Activated naive CD4-positive, alpha-beta T cell treated with anti-CD3 and anti-CD28 coated beads, Interleukin-2, amount 50 U/mL, for 72 hours (primary cell): ENCODE results near the gene NBAS. TPM values are rescaled to one million over a fixed set of nuclear protein-coding genes. Genes with fewer than 3 reads are reported as not detected.
A peak's percentile ranks its signal among the peaks of the same experiment; 100 is the strongest.
"Not testable (repeated sequence)": the region's sequence is repeated elsewhere in the genome, so short reads cannot be mapped to it uniquely, and the experiment has no call there.

Experiments
- ATAC-seq, 2 donors: fragments of 150-1000 bp; cut with Tn5 transposase; 2 replicates each; pipeline ENCODE4 v1.10.0; 2021; ENCODE audit warnings: mild to moderate bottlenecking in 2 of 2, moderate library complexity in 2 of 2
- DNase-seq, 2 donors: peaks; one replicate each; pipeline ENCODE4 v3.0.0; 2021 to 2022; ENCODE audit warnings: low spot score in 2 of 2
- H3K27ac Mint-ChIP-seq, 2 donors: one replicate each; pipeline ENCODE4 v1.8.0; 2022; ENCODE audit warnings: mild to moderate bottlenecking in 2 of 2, mixed read lengths in 2 of 2
- H3K36me3 Mint-ChIP-seq, 2 donors: one replicate each; pipeline ENCODE4 v1.8.0; 2022; ENCODE audit warnings: mixed read lengths in 2 of 2
- H3K9me3 Mint-ChIP-seq, 2 donors: one replicate each; pipeline ENCODE4 v1.8.0; 2022; ENCODE audit warnings: mixed read lengths in 2 of 2
- total RNA-seq, 2 donors: library from RNA; stranded (reverse); gene quantifications; one replicate each; pipeline ENCODE4 v1.2.3, GENCODE V29; 2022

Gene NBAS
- total RNA-seq, 2 donors from 2014 or later: 30.5 to 46.3 TPM

- Mint-ChIP-seq H3K36me3 (peaks cover 0 to 21% of the 10 kb centered on the region in 2 donors), H3K9me3 (no peaks in the 10 kb centered on the region), H3K27ac (no peak overlapping the region)
- no peak for DNase-seq
- ATAC-seq: no peak
Observed at GRCh38 chr2:15520346-15520745, 40.8 kb downstream of the NBAS start.

- not testable (repeated sequence) for H3K9me3 Mint-ChIP-seq, DNase-seq, H3K27ac Mint-ChIP-seq, ATAC-seq
- peaks cover 0 to 14% of the 10 kb centered on the region in 2 donors for H3K36me3 Mint-ChIP-seq
Observed at GRCh38 chr2:15518759-15519158, 42.4 kb downstream of the NBAS start.

- H3K9me3 Mint-ChIP-seq: no peaks in the 10 kb centered on the region
- H3K27ac Mint-ChIP-seq: no peak overlapping the region
- DNase-seq: no peak
- peaks cover 0 to 17% of the 10 kb centered on the region in 2 donors for H3K36me3 Mint-ChIP-seq
- no peak for ATAC-seq
Observed at GRCh38 chr2:15517793-15518192, 43.3 kb downstream of the NBAS start.

- Mint-ChIP-seq H3K27ac (no peak overlapping the region), H3K36me3 (peaks cover 6 to 23% of the 10 kb centered on the region in 2 donors), H3K9me3 (no peaks in the 10 kb centered on the region)
- ATAC-seq (peak in 1 of 2 donors; percentile 59), DNase-seq (no peak)
Observed at GRCh38 chr2:15511686-15512085, 49.4 kb downstream of the NBAS start.

GRCh38 chr2:15510552-15510951, 50.6 kb downstream of the NBAS start:
- no peaks in the 10 kb centered on the region for H3K9me3 Mint-ChIP-seq
- no peak for DNase-seq
- H3K27ac Mint-ChIP-seq: peak overlapping the region in 1 of 2 donors; percentile 32
- H3K36me3 Mint-ChIP-seq: peaks cover 6 to 19% of the 10 kb centered on the region in 2 donors
- no peak for ATAC-seq

GRCh38 chr2:15510131-15510530, 51.0 kb downstream of the NBAS start:
- DNase-seq: no peak
- Mint-ChIP-seq H3K9me3 (no peaks in the 10 kb centered on the region), H3K27ac (peak overlapping the region in 1 of 2 donors; percentile 32), H3K36me3 (peaks cover 6 to 21% of the 10 kb centered on the region in 2 donors)
- ATAC-seq: no peak

GRCh38 chr2:15507697-15508096, 53.4 kb downstream of the NBAS start:
- ATAC-seq: no peak
- DNase-seq: no peak
- H3K9me3 Mint-ChIP-seq: no peaks in the 10 kb centered on the region
- H3K36me3 Mint-ChIP-seq: peaks cover 12 to 22% of the 10 kb centered on the region in 2 donors
- H3K27ac Mint-ChIP-seq: no peak overlapping the region

GRCh38 chr2:15507061-15507460, 54.1 kb downstream of the NBAS start:
- ATAC-seq (no peak), DNase-seq (no peak)

GRCh38 chr2:15506229-15506819, 54.8 kb downstream of the NBAS start:
- Mint-ChIP-seq H3K9me3 (no peaks in the 10 kb centered on the region), H3K27ac (no peak overlapping the region), H3K36me3 (peaks cover 12 to 29% of the 10 kb centered on the region in 2 donors)
- DNase-seq (no peak), ATAC-seq (no peak)

More at GRCh38 chr2:15507061-15507460, 54.1 kb downstream of the NBAS start:
- H3K36me3 Mint-ChIP-seq: peaks cover 12 to 27% of the 10 kb centered on the region in 2 donors
- H3K9me3 Mint-ChIP-seq: no peaks in the 10 kb centered on the region
- no peak overlapping the region for H3K27ac Mint-ChIP-seq

- ATAC-seq (no peak), DNase-seq (no peak)
- no peak overlapping the region for H3K27ac Mint-ChIP-seq
- H3K9me3 Mint-ChIP-seq: no peaks in the 10 kb centered on the region
- H3K36me3 Mint-ChIP-seq: peaks cover 5 to 23% of the 10 kb centered on the region in 2 donors
Observed at GRCh38 chr2:15504882-15505663, 56.1 kb downstream of the NBAS start.

GRCh38 chr2:15499251-15499650, 61.9 kb downstream of the NBAS start:
- peaks cover 18 to 29% of the 10 kb centered on the region in 2 donors for H3K36me3 Mint-ChIP-seq
- H3K9me3 Mint-ChIP-seq, ATAC-seq, H3K27ac Mint-ChIP-seq, DNase-seq: not testable (repeated sequence)

- Mint-ChIP-seq H3K36me3 (peaks cover 17 to 29% of the 10 kb centered on the region in 2 donors), H3K9me3 (no peaks in the 10 kb centered on the region), H3K27ac (no peak overlapping the region)
- DNase-seq (no peak), ATAC-seq (no peak)
Observed at GRCh38 chr2:15498554-15498953, 62.6 kb downstream of the NBAS start.

GRCh38 chr2:15494877-15495276, 66.3 kb downstream of the NBAS start:
- no peak for ATAC-seq
- no peak for DNase-seq
- no peaks in the 10 kb centered on the region for H3K9me3 Mint-ChIP-seq
- peaks cover 12 to 16% of the 10 kb centered on the region in 2 donors for H3K36me3 Mint-ChIP-seq
- H3K27ac Mint-ChIP-seq: no peak overlapping the region

- DNase-seq (no peak), ATAC-seq (peak in 1 of 2 donors; percentile 22)
- H3K36me3 Mint-ChIP-seq: peaks cover 0 to 7% of the 10 kb centered on the region in 2 donors
- H3K9me3 Mint-ChIP-seq: no peaks in the 10 kb centered on the region
- H3K27ac Mint-ChIP-seq: peak overlapping the region in 1 of 2 donors; percentile 39
Observed at GRCh38 chr2:15492773-15493325, 68.3 kb downstream of the NBAS start.

GRCh38 chr2:15486770-15487169, 74.4 kb downstream of the NBAS start:
- ATAC-seq: no peak
- H3K9me3 Mint-ChIP-seq: no peaks in the 10 kb centered on the region
- peaks cover 9 to 11% of the 10 kb centered on the region in 2 donors for H3K36me3 Mint-ChIP-seq
- no peak overlapping the region for H3K27ac Mint-ChIP-seq
- DNase-seq: no peak

GRCh38 chr2:15485949-15486348, 75.2 kb downstream of the NBAS start:
- H3K27ac Mint-ChIP-seq: no peak overlapping the region
- DNase-seq (no peak), ATAC-seq (no peak)
- peaks cover 12 to 15% of the 10 kb centered on the region in 2 donors for H3K36me3 Mint-ChIP-seq
- no peaks in the 10 kb centered on the region for H3K9me3 Mint-ChIP-seq

GRCh38 chr2:15481000-15481399, 80.1 kb downstream of the NBAS start:
- Mint-ChIP-seq H3K36me3 (peaks cover 12 to 18% of the 10 kb centered on the region in 2 donors), H3K9me3 (no peaks in the 10 kb centered on the region), H3K27ac (no peak overlapping the region)
- no peak for DNase-seq
- no peak for ATAC-seq
